HepG2 (cell line): ENCODE results near the gene VILL. TPM values are rescaled to one million over a fixed set of nuclear protein-coding genes. Genes with fewer than 3 reads are reported as not detected.

Source experiments
- EEA1 ChIP-seq: sonication (generic); formaldehyde crosslinking; IDR thresholded peaks from 2 replicates; pipeline ENCODE4 v1.5.1; 2020; ENCODE audit warnings: mild to moderate bottlenecking, missing genetic modification reagents, borderline replicate concordance
- GATAD2A ChIP-seq: IDR thresholded peaks from 2 replicates; pipeline ENCODE4 v1.6.1; 2016
- HMGXB4 ChIP-seq, 2 experiments: sonication (generic) in 1 of 2; formaldehyde crosslinking in 1 of 2; IDR thresholded peaks; 2 replicates each; pipeline versions ENCODE4 v1.4.0 to v1.6.1; 2018 to 2020; ENCODE audit warnings: missing genetic modification reagents in 2 of 2, borderline replicate concordance in 1 of 2, low read depth in 1 of 2, mild to moderate bottlenecking in 1 of 2, missing biosample characterization in 1 of 2
- PITX1 ChIP-seq: sonication (generic); formaldehyde crosslinking; IDR thresholded peaks from 2 replicates; pipeline ENCODE4 v1.5.1; 2020; ENCODE audit warnings: mild to moderate bottlenecking, missing genetic modification reagents
- POLR2AphosphoS5 ChIP-seq: IDR thresholded peaks from 2 replicates; pipeline ENCODE4 v1.6.1; 2012; ENCODE audit warnings: low read depth, low read length
- SAP130 ChIP-seq: IDR thresholded peaks from 2 replicates; pipeline ENCODE4 v1.6.1; 2016; ENCODE audit warnings: low read depth
- SMAD3 ChIP-seq: sonication (generic); formaldehyde crosslinking; IDR thresholded peaks from 2 replicates; pipeline ENCODE4 v1.4.0; 2020; ENCODE audit warnings: missing genetic modification reagents
- STAG1 ChIP-seq: sonication (generic); formaldehyde crosslinking; IDR thresholded peaks from 2 replicates; pipeline ENCODE4 v1.4.0; 2020; ENCODE audit warnings: missing genetic modification reagents
- TOPORS ChIP-seq: sonication (generic); formaldehyde crosslinking; IDR thresholded peaks from 2 replicates; pipeline ENCODE4 v1.8.0; 2023; ENCODE audit warnings: mild to moderate bottlenecking, missing genetic modification reagents
- WIZ ChIP-seq: sonication (generic); formaldehyde crosslinking; IDR thresholded peaks from 2 replicates; pipeline ENCODE4 v1.5.1; 2020; ENCODE audit warnings: mild to moderate bottlenecking, missing genetic modification reagents
- ZNF407 ChIP-seq: sonication (generic); formaldehyde crosslinking; IDR thresholded peaks from one replicate; pipeline ENCODE4 v1.5.1; 2020; ENCODE audit warnings: mild to moderate bottlenecking, missing genetic modification reagents; ENCODE audit errors: not compliant biosample characterization
- ZNF746 ChIP-seq: sonication (generic); formaldehyde crosslinking; IDR thresholded peaks from 2 replicates; pipeline ENCODE4 v1.8.0; 2022; ENCODE audit warnings: mild to moderate bottlenecking, missing genetic modification reagents
- polyA plus RNA-seq, 8 experiments: library from polyadenylated mRNA; depleted of rRNA in 3 of 8; stranded (reverse) in 7 of 8; unstranded in 1 of 8; fragments of >200 nt; fragmentation: Illumina TruSeq in 4 of 8; extraction: Trizol in 4 of 8; gene quantifications; 2 replicates each; pipeline versions ENCODE4 v1.2.1 to v1.2.3, GENCODE V29; 2011 to 2016; ENCODE audit warnings: low read depth in 4 of 8, missing spikeins in 1 of 8, mixed read lengths in 1 of 8; ENCODE audit not compliant: insufficient read depth in 1 of 8
- total RNA-seq, 5 experiments: library from RNA; depleted of rRNA; stranded (reverse); fragments of >200 nt; fragmentation: Illumina TruSeq; extraction: Trizol; gene quantifications; 2 replicates each; pipeline ENCODE4 v1.2.3, GENCODE V29; 2016; ENCODE audit warnings: low read depth in 1 of 5
- TF ChIP-seq, protein P1 (sequence below): sonication (generic); formaldehyde crosslinking; IDR thresholded peaks from 2 replicates; pipeline ENCODE4 v1.8.0; 2022; ENCODE audit warnings: missing genetic modification reagents, mild to moderate bottlenecking, borderline replicate concordance
- TF ChIP-seq, protein P2 (sequence below): IDR thresholded peaks from 2 replicates; pipeline ENCODE4 v1.6.1; 2016; ENCODE audit warnings: control low read depth
- TF ChIP-seq, protein P3 (sequence below): sonication (generic); formaldehyde crosslinking; IDR thresholded peaks from 2 replicates; pipeline ENCODE4 v1.5.0; 2020; ENCODE audit warnings: mild to moderate bottlenecking, missing genetic modification reagents, moderate library complexity

VILL gene
- total and polyA plus RNA-seq, 2 of the 13 experiments (the other 11 are each of a cell fraction or from before 2014, with no cell fraction given): 3.2 to 5.3 TPM

DNA sequence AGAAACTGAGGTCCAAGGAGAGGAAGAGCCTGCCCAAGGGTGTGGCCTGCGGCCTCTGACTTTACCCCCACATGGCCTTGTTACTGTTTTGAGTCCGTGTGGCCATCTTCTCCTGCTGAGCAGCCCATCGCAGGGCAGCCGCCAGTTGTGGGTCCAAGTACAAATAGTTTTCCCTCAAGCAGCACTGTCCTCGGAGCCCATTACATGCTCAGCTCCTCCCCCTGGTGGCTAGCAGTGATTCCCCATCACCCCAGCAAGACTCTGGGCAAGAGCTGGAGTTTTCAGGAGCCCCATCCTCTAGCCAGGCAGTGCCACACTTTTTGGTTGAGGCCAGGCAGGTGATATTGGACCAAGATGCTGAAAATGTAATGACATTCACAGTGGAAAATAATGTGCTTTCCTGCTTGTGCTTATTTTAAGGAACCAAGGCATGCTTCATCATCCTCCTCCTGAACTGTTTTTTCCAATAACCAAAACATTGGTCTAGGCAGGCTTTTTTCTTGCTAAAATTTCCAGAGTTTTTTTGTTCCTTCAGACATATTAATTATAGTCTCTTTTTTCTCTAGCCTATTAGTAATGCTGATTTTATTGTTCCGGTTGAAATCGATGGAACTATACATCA, 23.2 kb upstream of the VILL start (continued):
- TF ChIP-seq ZNF407 (no peak), HMGXB4 (CRISPR knock-in tag; IDR thresholded peaks at IDR 0.05; ENCODE audit: borderline replicate concordance in 1 of 2, low read depth in 1 of 2) (peak in 1 of 2 experiments; percentile 40; a peak in 1 of 4 replicates), SMAD3 (CRISPR knock-in tag) (0 out of 2 replicates have a peak, but pooled peaks have one; percentile 32), POLR2AphosphoS5 (no peak), ZNF746 (CRISPR knock-in tag) (no peak), SAP130 (CRISPR knock-in tag) (0 out of 2 replicates have a peak, but pooled peaks have one; percentile 37), GATAD2A (CRISPR knock-in tag) (peak; percentile 42; the same call in 1 of the 2 replicates), STAG1 (CRISPR knock-in tag) (peak; percentile 92), TOPORS (CRISPR knock-in tag) (no peak), WIZ (CRISPR knock-in tag) (no peak), PITX1 (CRISPR knock-in tag) (0 out of 2 replicates have a peak, but pooled peaks have one; percentile 24), EEA1 (CRISPR knock-in tag) (no peak)
- TF ChIP-seq, protein P1, sequence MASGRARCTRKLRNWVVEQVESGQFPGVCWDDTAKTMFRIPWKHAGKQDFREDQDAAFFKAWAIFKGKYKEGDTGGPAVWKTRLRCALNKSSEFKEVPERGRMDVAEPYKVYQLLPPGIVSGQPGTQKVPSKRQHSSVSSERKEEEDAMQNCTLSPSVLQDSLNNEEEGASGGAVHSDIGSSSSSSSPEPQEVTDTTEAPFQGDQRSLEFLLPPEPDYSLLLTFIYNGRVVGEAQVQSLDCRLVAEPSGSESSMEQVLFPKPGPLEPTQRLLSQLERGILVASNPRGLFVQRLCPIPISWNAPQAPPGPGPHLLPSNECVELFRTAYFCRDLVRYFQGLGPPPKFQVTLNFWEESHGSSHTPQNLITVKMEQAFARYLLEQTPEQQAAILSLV (CRISPR knock-in tag): no peak
- TF ChIP-seq, protein P2, sequence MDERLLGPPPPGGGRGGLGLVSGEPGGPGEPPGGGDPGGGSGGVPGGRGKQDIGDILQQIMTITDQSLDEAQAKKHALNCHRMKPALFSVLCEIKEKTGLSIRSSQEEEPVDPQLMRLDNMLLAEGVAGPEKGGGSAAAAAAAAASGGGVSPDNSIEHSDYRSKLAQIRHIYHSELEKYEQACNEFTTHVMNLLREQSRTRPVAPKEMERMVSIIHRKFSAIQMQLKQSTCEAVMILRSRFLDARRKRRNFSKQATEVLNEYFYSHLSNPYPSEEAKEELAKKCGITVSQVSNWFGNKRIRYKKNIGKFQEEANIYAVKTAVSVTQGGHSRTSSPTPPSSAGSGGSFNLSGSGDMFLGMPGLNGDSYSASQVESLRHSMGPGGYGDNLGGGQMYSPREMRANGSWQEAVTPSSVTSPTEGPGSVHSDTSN (CRISPR knock-in tag): no peak
- TF ChIP-seq, protein P3, sequence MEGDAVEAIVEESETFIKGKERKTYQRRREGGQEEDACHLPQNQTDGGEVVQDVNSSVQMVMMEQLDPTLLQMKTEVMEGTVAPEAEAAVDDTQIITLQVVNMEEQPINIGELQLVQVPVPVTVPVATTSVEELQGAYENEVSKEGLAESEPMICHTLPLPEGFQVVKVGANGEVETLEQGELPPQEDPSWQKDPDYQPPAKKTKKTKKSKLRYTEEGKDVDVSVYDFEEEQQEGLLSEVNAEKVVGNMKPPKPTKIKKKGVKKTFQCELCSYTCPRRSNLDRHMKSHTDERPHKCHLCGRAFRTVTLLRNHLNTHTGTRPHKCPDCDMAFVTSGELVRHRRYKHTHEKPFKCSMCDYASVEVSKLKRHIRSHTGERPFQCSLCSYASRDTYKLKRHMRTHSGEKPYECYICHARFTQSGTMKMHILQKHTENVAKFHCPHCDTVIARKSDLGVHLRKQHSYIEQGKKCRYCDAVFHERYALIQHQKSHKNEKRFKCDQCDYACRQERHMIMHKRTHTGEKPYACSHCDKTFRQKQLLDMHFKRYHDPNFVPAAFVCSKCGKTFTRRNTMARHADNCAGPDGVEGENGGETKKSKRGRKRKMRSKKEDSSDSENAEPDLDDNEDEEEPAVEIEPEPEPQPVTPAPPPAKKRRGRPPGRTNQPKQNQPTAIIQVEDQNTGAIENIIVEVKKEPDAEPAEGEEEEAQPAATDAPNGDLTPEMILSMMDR (CRISPR knock-in tag): peak; percentile 88
